GM23338 (cell line): ENCODE measurements around the gene HNF4A. TPM values are rescaled to one million over a fixed set of nuclear protein-coding genes. Genes with fewer than 3 reads are reported as not detected.

Source experiments
- ATAC-seq: fragments of 200-7000 bp; cut with Tn5 transposase; 3 replicates; pipeline ENCODE4 v1.9.1; 2020
- DNase-seq: peaks from one replicate; pipeline ENCODE4 v3.0.0-alpha.2; 2015; ENCODE audit warnings: low spot score
- H2AFZ ChIP-seq: fragments of 200-600 bp; sonication (generic); 2 replicates; pipeline ENCODE4 v1.8.0; 2016; ENCODE audit warnings: antibody characterized with exemption, mild to moderate bottlenecking, moderate library complexity
- H3F3A ChIP-seq: fragments of 200-600 bp; sonication (generic); replicated peaks from 2 replicates; pipeline ENCODE4 v1.8.0; 2017; ENCODE audit warnings: antibody characterized with exemption, mixed run types, low read depth
- H3K27ac ChIP-seq: fragments of 200-600 bp; sonication (generic); 2 replicates; pipeline ENCODE4 v1.6.1; 2016; ENCODE audit warnings: low read depth
- H3K27me3 ChIP-seq: fragments of 200-600 bp; sonication (generic); 2 replicates; pipeline ENCODE4 v1.8.0; 2016; ENCODE audit warnings: mild to moderate bottlenecking, mixed run types, moderate library complexity; ENCODE audit not compliant: insufficient read depth
- H3K36me3 ChIP-seq: fragments of 200-600 bp; sonication (generic); 2 replicates; pipeline ENCODE4 v1.8.0; 2016; ENCODE audit warnings: mild to moderate bottlenecking; ENCODE audit not compliant: insufficient read depth
- H3K4me1 ChIP-seq: fragments of 200-600 bp; sonication (generic); 2 replicates; pipeline ENCODE4 v1.8.0; 2016; ENCODE audit warnings: mild to moderate bottlenecking, moderate library complexity; ENCODE audit not compliant: insufficient read depth
- H3K4me2 ChIP-seq: fragments of 200-600 bp; sonication (generic); 2 replicates; pipeline ENCODE4 v1.7.1; 2017; ENCODE audit warnings: mixed run types
- H3K4me3 ChIP-seq: fragments of 200-600 bp; sonication (generic); 2 replicates; pipeline ENCODE4 v1.6.1; 2016; ENCODE audit warnings: mixed run types
- H3K79me2 ChIP-seq: fragments of 200-600 bp; sonication (generic); replicated peaks from 2 replicates; pipeline ENCODE4 v1.8.0; 2017; ENCODE audit warnings: mild to moderate bottlenecking; ENCODE audit not compliant: insufficient read depth
- H3K9me2 ChIP-seq: fragments of 200-600 bp; sonication (generic); 2 replicates; pipeline ENCODE4 v1.8.0; 2017; ENCODE audit not compliant: insufficient read depth
- H4K20me1 ChIP-seq: fragments of 200-600 bp; sonication (generic); replicated peaks from 2 replicates; pipeline ENCODE4 v1.8.0; 2017; ENCODE audit warnings: mild to moderate bottlenecking; ENCODE audit not compliant: insufficient read depth
- H3K27ac Mint-ChIP-seq: 2 replicates; pipeline ENCODE4 v1.8.0; 2020; ENCODE audit warnings: inconsistent platforms, mild to moderate bottlenecking, moderate library complexity, mixed read lengths
- H3K27me3 Mint-ChIP-seq: 3 replicates; pipeline ENCODE4 v1.8.0; 2022; ENCODE audit warnings: low read depth, mild to moderate bottlenecking, moderate library complexity, mixed read lengths, inconsistent platforms; ENCODE audit not compliant: insufficient read depth, poor library complexity
- H3K36me3 Mint-ChIP-seq: 3 replicates; pipeline ENCODE4 v1.8.0; 2021; ENCODE audit warnings: low read depth, mild to moderate bottlenecking, inconsistent platforms, moderate library complexity, mixed read lengths
- H3K4me1 Mint-ChIP-seq: 3 replicates; pipeline ENCODE4 v1.8.0; 2020; ENCODE audit warnings: mild to moderate bottlenecking, inconsistent platforms, mixed read lengths
- H3K4me3 Mint-ChIP-seq: 3 replicates; pipeline ENCODE4 v1.8.0; 2021; ENCODE audit warnings: moderate library complexity, mild to moderate bottlenecking, inconsistent platforms, mixed read lengths
- H3K9me3 Mint-ChIP-seq: 3 replicates; pipeline ENCODE4 v1.8.0; 2020; ENCODE audit warnings: moderate library complexity, mild to moderate bottlenecking, inconsistent platforms, mixed read lengths
- CREB1 ChIP-seq: fragments of 250-450 bp; sonication (Bioruptor Pico); IDR thresholded peaks from 2 replicates; pipeline ENCODE4 v1.5.0; 2020; ENCODE audit warnings: low read depth, mild to moderate bottlenecking, moderate library complexity
- CTCF ChIP-seq, 2 experiments: fragments of 200-600 bp in 1 of 2; sonication (generic) in 1 of 2; conservative IDR thresholded peaks; 2 replicates each; pipeline versions ENCODE4 v1.5.1 to v1.6.1; 2016 to 2017; ENCODE audit warnings: antibody characterized with exemption in 2 of 2, low read depth in 2 of 2, mild to moderate bottlenecking in 2 of 2, moderate library complexity in 1 of 2
- ETS1 ChIP-seq: IDR thresholded peaks from 2 replicates; pipeline ENCODE4 v1.6.1; 2016; ENCODE audit warnings: antibody characterized with exemption
- EZH2phosphoT487 ChIP-seq: fragments of 200-600 bp; sonication (generic); IDR thresholded peaks from one replicate; pipeline ENCODE4 v1.8.1; 2018; ENCODE audit warnings: antibody characterized with exemption; ENCODE audit not compliant: unreplicated experiment
- JUNB ChIP-seq: IDR thresholded peaks from one replicate; pipeline ENCODE4 v1.6.1; 2016; ENCODE audit warnings: antibody characterized with exemption; ENCODE audit not compliant: unreplicated experiment
- NANOG ChIP-seq: IDR thresholded peaks from 2 replicates; pipeline ENCODE4 v1.6.1; 2016; ENCODE audit warnings: antibody characterized with exemption, borderline replicate concordance
- POLR2AphosphoS5 ChIP-seq: IDR thresholded peaks from 2 replicates; pipeline ENCODE4 v1.6.1; 2016; ENCODE audit warnings: antibody characterized with exemption, low read depth
- REST ChIP-seq: IDR thresholded peaks from one replicate; pipeline ENCODE4 v1.6.1; 2018; ENCODE audit warnings: antibody characterized with exemption; ENCODE audit not compliant: unreplicated experiment
- STAT1 ChIP-seq: IDR thresholded peaks from one replicate; pipeline ENCODE4 v1.6.1; 2016; ENCODE audit warnings: antibody characterized with exemption; ENCODE audit not compliant: unreplicated experiment
- ZNF462 ChIP-seq: fragments of 250-450 bp; sonication (Bioruptor Pico); IDR thresholded peaks from 2 replicates; pipeline ENCODE4 v1.5.0; 2020; ENCODE audit warnings: mild to moderate bottlenecking, moderate library complexity
- polyA plus RNA-seq: library from polyadenylated mRNA; unstranded; fragments of >200 nt; fragmentation: Nextera tagmentation; extraction: Ambion mirVana; gene quantifications from 2 replicates; pipeline ENCODE4 v1.2.1, GENCODE V29; 2016
- total RNA-seq: library from RNA; depleted of rRNA; stranded (reverse); fragments of >200 nt; shearing (Covaris generic); gene quantifications from 2 replicates; pipeline ENCODE4 v1.2.3, GENCODE V29; 2014

Gene HNF4A
- total and polyA plus RNA-seq, 2 experiments from 2014 or later, result not detected

GRCh38 chr20:44343162-44343675, 12.3 kb upstream of the HNF4A start (continued):
- TF ChIP-seq CREB1 (CRISPR knock-in tag), result no peak
- TF ChIP-seq REST, result no peak
- no peak for TF ChIP-seq EZH2phosphoT487
- no peak for TF ChIP-seq NANOG
- no peak for TF ChIP-seq ETS1
- TF ChIP-seq STAT1, result no peak

- DNase-seq (no peak), ATAC-seq (no peak)
- H3K36me3 ChIP-seq, result no peaks in the 10 kb centered on the region
- TF ChIP-seq POLR2AphosphoS5, result no peak
- no peak for TF ChIP-seq CTCF (conservative IDR thresholded peaks at IDR 0.05; ENCODE audit: low read depth in 2 of 2)
- no peak for TF ChIP-seq STAT1
- no peak for TF ChIP-seq JUNB
- TF ChIP-seq ZNF462, result no peak
Measured at GRCh38 chr20:44344723-44345122, 10.8 kb upstream of the HNF4A start.

More at GRCh38 chr20:44344723-44345122, 10.8 kb upstream of the HNF4A start:
- H3K27ac Mint-ChIP-seq, result no peak overlapping the region
- Histone ChIP-seq H3K79me2 (no peaks in the 10 kb centered on the region), H2AFZ (no peak overlapping the region), H3K27me3 (no peaks in the 10 kb centered on the region), H3F3A (no peaks in the 10 kb centered on the region), H3K27ac (no peak overlapping the region), H3K9me2 (no peaks in the 10 kb centered on the region), H3K4me1 (no peaks in the 10 kb centered on the region), H4K20me1 (no peaks in the 10 kb centered on the region), H3K4me3 (no peak overlapping the region), H3K4me2 (no peak overlapping the region)
- no peaks in the 10 kb centered on the region for H3K9me3 Mint-ChIP-seq
- peaks cover 5% of the 10 kb centered on the region; the same call in 2 of the 3 replicates for H3K4me1 Mint-ChIP-seq
- H3K4me3 Mint-ChIP-seq, result no peak overlapping the region
- no peaks in the 10 kb centered on the region for H3K36me3 Mint-ChIP-seq
- H3K27me3 Mint-ChIP-seq, result no peaks in the 10 kb centered on the region
